HPDE6-E6E7 (cell line): ENCODE results near the gene AEBP2.
"Not testable (repeated sequence)": the region's sequence is repeated elsewhere in the genome, so short reads cannot be mapped to it uniquely, and the experiment has no call there.

ENCODE experiments used
- DNase-seq: peaks from one replicate; pipeline ENCODE4 v3.0.0; 2011; ENCODE audit warnings: missing footprints; ENCODE audit errors: extremely low spot score

AEBP2 gene

GRCh38 chr12:19454837-19455236 lies 15.5 kb downstream of the AEBP2 start:
- DNase-seq: no peak

DNA sequence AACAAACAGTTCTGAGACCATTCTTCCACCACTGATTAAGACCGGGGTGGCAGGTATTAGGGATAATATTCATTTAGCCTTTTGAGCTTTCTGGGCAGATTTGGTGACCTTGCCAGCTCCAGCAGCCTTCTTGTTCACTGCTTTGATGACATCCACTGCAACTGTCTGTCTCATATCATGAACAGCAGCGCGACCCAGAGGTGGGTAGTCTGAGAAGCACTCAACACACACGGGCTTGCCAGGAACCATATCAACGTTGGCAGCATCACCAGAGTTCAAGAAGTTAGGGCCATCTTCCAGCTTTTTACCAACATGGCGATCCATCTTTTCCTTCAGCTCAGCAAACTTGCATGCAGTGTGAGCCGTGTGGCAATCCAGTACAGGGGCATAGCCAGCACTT lies 16.9 kb downstream of the AEBP2 start:
- no peak for DNase-seq

- DNase-seq: no peak
These were observed 18.3 kb downstream of the AEBP2 start for GRCh38 chr12:19457561-19457960.

DNA sequence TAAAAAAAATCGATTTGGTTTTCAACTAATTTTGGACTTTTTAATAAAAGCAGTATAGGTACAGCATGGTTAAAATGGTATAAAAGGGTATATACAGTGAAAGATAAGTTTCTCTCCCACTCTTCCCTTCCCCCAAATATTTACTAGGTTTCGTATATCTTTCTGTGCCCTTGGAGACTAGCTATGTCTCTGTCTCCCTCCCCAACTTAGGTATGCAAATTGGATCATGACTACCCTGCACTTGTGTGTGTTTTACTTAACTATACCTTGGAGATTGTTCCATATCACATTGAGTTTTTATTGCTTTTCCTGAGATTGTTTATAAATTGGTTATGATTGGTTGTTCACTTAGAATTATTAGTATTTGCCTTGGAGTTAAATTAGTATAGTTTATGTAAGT lies 19.4 kb downstream of the AEBP2 start:
- no peak for DNase-seq

DNA sequence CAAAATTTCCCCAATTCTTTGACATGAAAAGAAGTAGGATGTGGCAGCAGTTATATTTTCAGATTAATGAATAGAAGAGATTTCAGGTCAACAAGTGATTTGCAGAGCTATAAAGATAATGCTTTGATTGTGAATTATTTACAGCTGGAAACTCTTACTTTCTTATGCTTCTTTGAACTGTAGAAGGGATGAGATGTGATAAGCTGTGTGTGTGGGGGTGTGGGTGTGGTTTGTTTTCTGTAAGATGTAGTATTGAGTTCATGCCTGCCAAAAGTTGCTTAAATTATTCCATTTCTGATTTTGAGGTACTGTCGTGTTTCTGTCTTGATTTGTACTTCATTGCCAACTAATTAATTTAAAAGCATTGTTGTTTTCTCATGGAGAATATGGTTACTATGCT lies 22.7 kb downstream of the AEBP2 start:
- DNase-seq: no peak

DNA sequence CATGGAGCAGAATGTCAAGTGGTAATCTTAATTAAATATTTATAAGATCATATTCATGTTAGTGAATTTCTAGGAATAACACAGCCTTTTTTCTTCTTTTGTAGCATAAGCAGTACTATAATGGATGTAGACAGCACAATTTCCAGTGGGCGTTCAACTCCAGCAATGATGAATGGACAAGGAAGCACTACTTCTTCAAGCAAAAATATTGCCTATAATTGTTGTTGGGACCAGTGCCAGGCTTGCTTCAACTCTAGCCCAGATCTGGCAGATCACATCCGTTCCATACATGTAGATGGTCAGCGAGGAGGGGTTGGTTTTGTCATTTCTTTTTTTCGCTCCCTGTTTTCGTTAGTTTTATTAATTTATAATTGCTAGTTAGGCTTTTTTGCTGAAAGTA lies 23.1 kb downstream of the AEBP2 start:
- no peak for DNase-seq

GRCh38 chr12:19464192-19464580 lies 24.9 kb downstream of the AEBP2 start:
- no peak for DNase-seq

GRCh38 chr12:19465711-19466110 lies 26.4 kb downstream of the AEBP2 start:
- no peak for DNase-seq

- no peak for DNase-seq
These were observed 34.9 kb downstream of the AEBP2 start for GRCh38 chr12:19474147-19474546.

DNA sequence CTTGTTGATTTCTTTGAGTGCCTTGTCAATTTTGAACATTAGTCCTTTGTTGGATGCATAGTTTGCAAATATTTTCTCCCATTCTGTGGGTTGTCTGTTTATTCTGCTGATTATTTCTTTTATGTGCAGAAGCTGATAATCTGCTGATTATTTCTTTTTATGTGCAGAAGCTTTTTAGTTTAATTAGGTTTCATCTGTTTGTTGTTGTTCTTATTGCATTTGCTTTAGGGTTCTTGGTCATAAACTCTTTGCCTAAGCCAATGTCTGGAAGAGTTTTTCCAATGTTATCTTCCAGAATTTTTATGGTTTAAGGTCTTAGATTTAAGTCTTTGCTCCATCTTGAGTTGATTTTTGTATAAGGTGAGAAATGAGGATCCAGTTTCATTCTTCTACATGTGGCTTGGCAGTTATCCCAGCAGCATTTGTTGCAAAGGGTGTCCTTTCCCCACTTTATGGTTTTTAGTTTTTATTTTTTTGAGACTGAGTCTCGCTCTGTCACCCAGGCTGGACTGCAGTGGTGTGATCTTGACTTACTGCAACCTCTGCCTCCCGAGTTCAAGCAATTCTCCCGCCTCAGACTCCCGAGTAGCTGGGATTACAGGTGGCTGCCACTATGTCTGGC lies 36.7 kb downstream of the AEBP2 start:
- not testable (repeated sequence) for DNase-seq

DNA sequence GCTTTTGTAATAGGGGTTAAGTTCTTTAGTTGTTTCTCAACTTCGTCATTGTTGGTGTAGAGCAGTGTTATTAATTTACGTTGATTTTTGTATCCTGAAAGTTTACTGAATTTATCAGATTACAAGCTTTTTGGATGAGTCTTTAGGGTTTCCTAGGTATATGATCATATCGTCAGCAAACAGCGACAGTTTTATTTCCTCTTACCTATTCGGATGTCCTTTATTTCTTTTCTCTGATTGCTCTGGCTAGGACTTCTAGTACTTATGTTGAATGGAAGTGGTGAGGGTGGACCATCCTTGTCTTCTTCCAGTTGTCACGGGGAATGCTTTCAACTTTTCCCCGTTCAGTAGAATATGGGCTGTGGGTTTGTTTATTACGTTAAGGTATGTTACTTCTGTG lies 37.8 kb downstream of the AEBP2 start:
- DNase-seq: no peak

DNA sequence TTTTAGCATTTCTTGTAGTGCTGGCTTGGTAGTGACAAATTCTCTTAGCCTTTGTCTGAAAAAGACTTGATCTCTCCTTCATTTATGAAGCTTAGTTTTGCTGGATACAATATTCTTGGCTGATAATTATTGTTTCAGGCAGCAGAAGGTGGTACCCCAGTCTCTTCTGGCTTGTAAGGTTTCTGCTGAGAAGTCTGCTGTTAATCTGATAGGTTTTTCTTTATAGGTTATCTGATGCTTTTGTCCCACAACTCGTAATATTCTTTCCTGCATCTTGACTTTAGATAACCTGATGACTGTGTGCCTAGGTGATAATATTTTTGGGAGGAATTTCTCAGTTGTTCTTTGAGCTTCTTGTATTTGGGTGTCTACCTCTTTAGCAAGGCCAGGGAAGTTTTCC lies 41.2 kb downstream of the AEBP2 start:
- DNase-seq: no peak

DNA sequence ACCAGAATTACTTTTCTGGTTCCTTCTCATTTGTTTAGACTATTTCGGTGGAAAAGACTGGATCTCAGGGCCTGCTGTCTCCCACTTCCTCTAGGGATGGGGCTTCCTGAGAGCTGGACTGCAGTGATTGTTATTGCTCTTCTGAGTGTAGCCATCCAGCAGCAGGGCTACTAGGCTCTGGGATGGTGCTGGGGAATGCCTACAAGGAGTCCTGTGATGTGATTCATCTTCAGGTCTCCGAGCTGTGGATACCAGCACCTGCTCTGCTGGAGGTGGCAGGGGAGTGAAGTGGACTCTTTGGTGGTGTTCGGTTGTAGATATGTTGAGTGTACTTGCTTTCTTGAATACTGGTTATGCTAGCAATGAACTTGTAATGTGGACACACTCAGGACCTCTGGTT lies 42.7 kb downstream of the AEBP2 start:
- no peak for DNase-seq

DNA sequence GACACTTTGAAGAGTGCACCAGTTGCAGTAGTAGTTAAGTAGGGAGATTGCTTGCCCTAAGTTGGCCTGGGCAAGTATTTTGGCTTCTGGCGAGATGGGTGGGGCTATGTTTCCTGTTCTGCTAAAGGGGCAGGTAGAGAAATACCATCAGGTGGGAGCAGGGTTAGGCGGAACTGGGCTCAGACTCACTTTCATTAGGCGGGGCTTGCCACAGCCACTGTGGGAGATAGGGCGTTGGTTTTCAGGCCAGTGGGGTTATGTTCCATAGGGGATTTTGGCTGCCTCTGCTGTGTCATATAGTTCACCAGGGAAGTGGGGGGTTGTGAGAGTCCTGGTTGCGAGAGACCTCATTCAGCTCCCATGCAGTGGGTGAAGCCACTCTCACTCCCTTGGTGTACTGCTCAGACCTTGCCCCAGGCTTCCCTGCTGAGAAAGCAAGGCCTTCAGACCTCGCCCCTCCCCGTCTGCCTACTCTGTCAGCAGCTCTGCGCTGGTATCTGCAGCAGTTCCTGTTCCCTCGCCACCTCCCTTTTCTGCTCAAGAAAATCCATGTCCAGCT lies 43.3 kb downstream of the AEBP2 start:
- no peak for DNase-seq

DNA sequence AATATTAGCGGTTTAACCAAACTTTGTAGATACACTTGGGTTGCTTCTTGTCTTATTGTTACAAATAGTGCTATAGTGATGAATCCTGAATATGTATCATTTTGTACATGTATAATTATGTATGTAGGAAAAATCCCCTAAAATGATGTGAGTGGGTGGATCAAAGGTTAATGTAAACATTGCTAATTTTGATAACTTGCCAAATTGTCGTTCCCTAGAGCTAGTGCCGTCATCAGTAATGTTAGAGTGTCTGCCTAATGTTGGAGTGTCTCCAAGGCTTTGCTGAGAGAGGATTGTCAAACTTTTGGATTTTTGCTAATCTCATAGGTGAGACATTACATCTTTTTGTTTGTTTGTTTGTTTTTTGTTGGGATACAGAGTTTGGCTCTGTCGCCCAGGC lies 44.4 kb downstream of the AEBP2 start:
- DNase-seq: no peak

GRCh38 chr12:19484738-19485137 lies 45.4 kb downstream of the AEBP2 start:
- DNase-seq: no peak

DNA sequence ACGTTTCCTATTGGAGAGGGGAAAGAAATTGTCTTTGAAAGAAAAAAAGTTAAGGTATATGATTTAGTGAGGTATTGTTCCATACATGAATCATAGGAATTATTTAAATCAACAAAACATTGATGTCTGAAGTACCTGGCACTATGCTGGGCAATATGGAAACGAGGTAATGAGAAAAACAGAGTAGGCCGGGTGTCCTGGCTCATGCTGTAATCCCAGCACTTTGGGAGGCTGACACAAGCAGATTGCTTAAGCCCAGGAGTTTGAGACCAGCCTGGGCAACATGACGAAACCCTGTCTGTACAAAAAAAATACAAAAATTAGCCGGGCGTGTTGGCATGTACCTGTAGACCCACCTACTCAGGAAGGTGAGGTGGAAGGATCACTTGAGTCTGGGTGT lies 45.9 kb downstream of the AEBP2 start:
- no peak for DNase-seq

- no peak for DNase-seq
These were observed 49.9 kb downstream of the AEBP2 start for GRCh38 chr12:19489168-19489567.

- DNase-seq: no peak
These were observed 51.6 kb downstream of the AEBP2 start for GRCh38 chr12:19490908-19491307.

DNA sequence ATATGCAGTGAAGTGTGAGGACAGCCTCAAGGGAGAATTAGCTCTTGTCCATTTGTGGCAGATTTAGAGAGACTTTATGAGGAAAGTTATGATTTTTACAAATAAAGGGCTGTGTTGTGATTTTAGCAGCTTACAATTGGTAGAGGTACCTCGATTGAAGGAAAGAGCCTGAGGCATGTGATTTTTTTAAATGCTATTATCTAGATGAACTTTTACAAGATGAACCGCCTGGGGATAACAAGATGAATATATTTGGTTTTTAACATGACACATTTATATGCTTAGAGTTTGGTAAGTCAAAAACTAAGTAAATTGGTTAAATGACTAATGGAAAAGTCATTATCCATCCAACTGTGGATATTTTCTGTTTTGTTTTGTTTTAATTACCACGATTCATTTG lies 52.6 kb downstream of the AEBP2 start:
- no peak for DNase-seq

DNA sequence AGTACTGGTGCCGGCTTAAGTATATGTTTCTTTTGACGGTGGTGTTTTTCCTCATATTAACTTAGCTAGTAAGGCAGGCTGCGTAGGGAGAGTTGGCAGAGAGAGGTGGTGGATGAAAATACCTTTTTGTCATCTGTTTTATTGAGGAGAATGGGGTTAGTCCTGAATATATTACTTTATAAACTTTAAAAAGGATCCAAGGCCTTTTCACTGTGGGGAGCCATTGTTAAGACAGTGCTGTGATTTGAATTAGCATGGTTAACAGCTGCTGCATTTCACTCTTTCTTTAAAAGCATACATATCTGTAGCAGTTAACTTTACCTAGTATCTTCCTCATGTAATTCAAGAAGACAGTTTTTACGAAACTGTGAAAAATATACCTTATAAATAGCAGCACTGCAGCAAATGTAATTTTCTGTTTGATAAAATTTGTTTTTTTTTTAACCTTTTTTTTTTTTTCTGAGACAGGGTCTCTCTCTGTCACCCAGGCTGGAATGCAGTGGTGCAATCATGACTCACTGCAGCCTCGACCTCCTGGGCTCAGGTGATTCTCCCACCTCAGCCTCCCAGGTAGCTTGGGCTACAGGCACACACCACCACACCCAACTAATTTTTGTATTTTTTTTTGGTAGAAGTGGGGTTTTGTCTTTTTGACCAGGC lies 57.1 kb downstream of the AEBP2 start:
- no peak for DNase-seq

DNA sequence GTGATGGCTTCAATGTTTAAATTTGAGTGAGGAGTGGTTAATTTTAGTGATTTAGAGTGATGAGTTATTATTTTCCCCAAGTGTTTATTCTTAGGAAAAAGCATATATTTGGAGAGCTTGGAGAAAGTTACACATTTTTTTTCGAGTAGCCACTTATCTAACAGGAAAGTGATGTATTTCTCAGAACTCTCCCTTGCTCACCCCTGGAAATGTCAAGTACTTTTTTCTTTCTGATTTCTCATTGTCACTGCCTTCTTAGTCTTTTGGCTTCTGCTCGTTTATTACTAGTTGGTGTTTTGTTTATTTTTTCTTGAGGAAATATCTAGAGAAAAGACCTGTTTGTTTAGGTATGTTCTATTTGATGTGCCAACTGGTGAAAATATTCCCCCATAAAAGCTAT lies 58.8 kb downstream of the AEBP2 start:
- DNase-seq: no peak

DNA sequence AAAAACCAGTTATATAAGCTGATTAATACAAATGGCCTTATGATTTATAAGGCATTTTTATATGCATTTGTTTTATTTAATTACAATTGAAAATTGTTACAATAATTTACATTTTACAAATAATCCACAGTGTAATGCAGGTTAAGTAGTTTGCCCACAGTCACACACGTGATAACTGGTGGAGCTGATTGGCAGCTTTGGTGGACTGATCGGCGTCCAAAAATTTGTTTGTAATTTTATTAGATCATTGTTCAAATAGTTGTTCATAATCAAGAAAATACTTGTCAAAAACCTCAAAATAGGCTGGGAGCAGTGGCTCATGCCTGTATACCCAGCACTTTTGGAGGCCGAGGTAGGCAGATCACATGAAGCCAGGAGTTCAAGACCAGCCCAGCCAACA lies 59.7 kb downstream of the AEBP2 start:
- no peak for DNase-seq

- no peak for DNase-seq
These were observed 67.2 kb downstream of the AEBP2 start for GRCh38 chr12:19506497-19506896.
